ENCODE measurements around the gene ERBB2. TPM values are rescaled to one million over a fixed set of nuclear protein-coding genes. Genes with fewer than 3 reads are reported as not detected.
A peak's percentile ranks its signal among the peaks of the same experiment; 100 is the strongest.
"Not testable (repeated sequence)": the region's sequence is repeated elsewhere in the genome, so short reads cannot be mapped to it uniquely, and the experiment has no call there.

ERBB2 gene
- total and polyA plus RNA-seq, 4 experiments from 2014 or later, result 0.55 to 4.5 (median 4.1) TPM; not detected in 1

GRCh38 chr17:39761861-39762496 is 62.1 kb downstream of the ERBB2 start:
- H3K4me1 ChIP-seq (ENCODE audit: insufficient read depth, low read length), result peaks cover 68% of the 10 kb centered on the region
- POLR2A ChIA-PET (ENCODE audit: partially characterized antibody), result interaction anchor here (1.5 kb wide), 1 partner anchor 8 kb away, joined by 3 read pairs; no protein-coding TSS in a partner anchor

GRCh38 chr17:39763051-39763820 is 63.4 kb downstream of the ERBB2 start:
- H3K27ac Mint-ChIP-seq, result peak overlapping the region in 5 of 7 donors; percentile 55 to 85 (median 70)
- no peak for DNase-seq
- ChIA-PET POLR2A (ENCODE audit: partially characterized antibody) (interaction anchor here (0.6 to 2.0 kb wide), 7 partner anchors 8 to 56 kb away, joined by 3 to 12 read pairs (median 5); no protein-coding TSS in a partner anchor), CTCF (ENCODE audit: partially characterized antibody) (interaction anchor here (1.2 to 2.3 kb wide), 4 partner anchors 10 to 142 kb away, joined by 3 to 7 read pairs (median 4); no protein-coding TSS in a partner anchor)
- H3K4me1 ChIP-seq (ENCODE audit: insufficient read depth, low read length), result peaks cover 68% of the 10 kb centered on the region
- H3K27me3 ChIP-seq (ENCODE audit: insufficient read depth, low read length), result no peaks in the 10 kb centered on the region
- intact Hi-C loops (cut with micrococcal nuclease), result no loop called here
- H3K9me3 Mint-ChIP-seq, result peaks cover 0 to 2% (median 0%) of the 10 kb centered on the region in 8 donors
- H3K9me3 ChIP-seq (ENCODE audit: control insufficient read depth in 1 of 2, low read length in 2 of 2), result no peaks in the 10 kb centered on the region
- H3K4me3 ChIP-seq (ENCODE audit: low read length in 2 of 2), result no peak overlapping the region
- peaks cover 52 to 68% of the 10 kb centered on the region in 2 donors for H3K36me3 Mint-ChIP-seq
- no peaks in the 10 kb centered on the region for H3K27me3 Mint-ChIP-seq
- no peak overlapping the region for H3K4me3 Mint-ChIP-seq
- peaks cover 48 to 74% (median 54%) of the 10 kb centered on the region in 4 donors for H3K4me1 Mint-ChIP-seq
- no peak overlapping the region for H3K27ac ChIP-seq (ENCODE audit: low read depth, low read length)
- peaks cover 40% of the 10 kb centered on the region for H3K36me3 ChIP-seq (ENCODE audit: insufficient read depth, low read length)

More at GRCh38 chr17:39761861-39762496, 62.1 kb downstream of the ERBB2 start:
- H3K27me3 Mint-ChIP-seq, result no peaks in the 10 kb centered on the region
- peak overlapping the region in 4 of 7 donors; percentile 15 to 66 (median 52) for H3K27ac Mint-ChIP-seq
- H3K4me3 Mint-ChIP-seq, result no peak overlapping the region
- Histone ChIP-seq H3K36me3 (ENCODE audit: insufficient read depth, low read length) (peaks cover 40% of the 10 kb centered on the region), H3K9me3 (ENCODE audit: control insufficient read depth in 1 of 2, low read length in 2 of 2) (no peaks in the 10 kb centered on the region), H3K4me3 (ENCODE audit: low read length in 2 of 2) (no peak overlapping the region), H3K27me3 (ENCODE audit: insufficient read depth, low read length) (no peaks in the 10 kb centered on the region), H3K27ac (ENCODE audit: low read depth, low read length) (no peak overlapping the region)
- no peak for DNase-seq
- CTCF ChIA-PET (ENCODE audit: partially characterized antibody), result interaction anchor here (1.1 kb wide), 1 partner anchor 16 kb away, joined by 3 read pairs; no protein-coding TSS in a partner anchor
- intact Hi-C loops (cut with micrococcal nuclease), result no loop called here
- H3K9me3 Mint-ChIP-seq, result peaks cover 0 to 1% (median 0%) of the 10 kb centered on the region in 8 donors
- H3K36me3 Mint-ChIP-seq, result peaks cover 42 to 59% of the 10 kb centered on the region in 2 donors
- peaks cover 51 to 74% (median 56%) of the 10 kb centered on the region in 4 donors for H3K4me1 Mint-ChIP-seq

GRCh38 chr17:39764171-39764570 is 64.3 kb downstream of the ERBB2 start:
- H3K36me3 Mint-ChIP-seq, result peaks cover 59 to 74% of the 10 kb centered on the region in 2 donors
- CTCF ChIA-PET (ENCODE audit: partially characterized antibody), result interaction anchor here (0.7 to 2.3 kb wide), 3 partner anchors 11 to 141 kb away, joined by 3 to 7 read pairs (median 3); partner anchors contain the start of gene IKZF3
- H3K27me3 Mint-ChIP-seq; H3K9me3 Mint-ChIP-seq; DNase-seq; H3K4me3 Mint-ChIP-seq; H3K4me3 ChIP-seq (ENCODE audit: low read length in 2 of 2); H3K9me3 ChIP-seq (ENCODE audit: control insufficient read depth in 1 of 2, low read length in 2 of 2); H3K27ac ChIP-seq (ENCODE audit: low read depth, low read length); intact Hi-C loops (cut with micrococcal nuclease); H3K27me3 ChIP-seq (ENCODE audit: insufficient read depth, low read length): not testable (repeated sequence)
- H3K27ac Mint-ChIP-seq, result peak overlapping the region in 1 of 7 donors; percentile 79
- H3K4me1 Mint-ChIP-seq, result peaks cover 48 to 74% (median 54%) of the 10 kb centered on the region in 4 donors
- peaks cover 68% of the 10 kb centered on the region for H3K4me1 ChIP-seq (ENCODE audit: insufficient read depth, low read length)
- POLR2A ChIA-PET (ENCODE audit: partially characterized antibody), result interaction anchor here (0.6 to 2.0 kb wide), 8 partner anchors 9 to 128 kb away, joined by 3 to 12 read pairs (median 4); partner anchors contain the start of gene STARD3
- H3K36me3 ChIP-seq (ENCODE audit: insufficient read depth, low read length), result peaks cover 40% of the 10 kb centered on the region

GRCh38 chr17:39765175-39765574 is 65.3 kb downstream of the ERBB2 start:
- CTCF ChIA-PET (ENCODE audit: partially characterized antibody), result interaction anchor here (0.9 to 2.3 kb wide), 2 partner anchors 11 to 142 kb away, joined by 3 to 7 read pairs; no protein-coding TSS in a partner anchor
- no peak overlapping the region for H3K4me3 ChIP-seq (ENCODE audit: low read length in 2 of 2)
- peaks cover 60 to 76% of the 10 kb centered on the region in 2 donors for H3K36me3 Mint-ChIP-seq
- intact Hi-C loops (cut with micrococcal nuclease), result no loop called here
- no peak overlapping the region for H3K27ac ChIP-seq (ENCODE audit: low read depth, low read length)
- H3K27me3 Mint-ChIP-seq, result no peaks in the 10 kb centered on the region
- peak overlapping the region in 1 of 8 donors; percentile 6 for H3K4me3 Mint-ChIP-seq
- peaks cover 40% of the 10 kb centered on the region for H3K36me3 ChIP-seq (ENCODE audit: insufficient read depth, low read length)
- H3K27me3 ChIP-seq (ENCODE audit: insufficient read depth, low read length), result no peaks in the 10 kb centered on the region
- DNase-seq, result no peak
- H3K4me1 ChIP-seq (ENCODE audit: insufficient read depth, low read length), result peaks cover 70% of the 10 kb centered on the region
- POLR2A ChIA-PET (ENCODE audit: partially characterized antibody), result interaction anchor here (1.4 to 3.5 kb wide), 3 partner anchors 10 to 54 kb away, joined by 4 to 19 read pairs (median 5); no protein-coding TSS in a partner anchor
- no peaks in the 10 kb centered on the region for H3K9me3 ChIP-seq (ENCODE audit: control insufficient read depth in 1 of 2, low read length in 2 of 2)
- peak overlapping the region; percentile 42 to 97 (median 79) for H3K27ac Mint-ChIP-seq
- H3K9me3 Mint-ChIP-seq, result peaks cover 0 to 2% (median 0%) of the 10 kb centered on the region in 8 donors
- peaks cover 49 to 75% (median 61%) of the 10 kb centered on the region in 4 donors for H3K4me1 Mint-ChIP-seq

GRCh38 chr17:39765766-39766165 is 65.9 kb downstream of the ERBB2 start:
- Histone ChIP-seq H3K27ac (ENCODE audit: low read depth, low read length) (no peak overlapping the region), H3K36me3 (ENCODE audit: insufficient read depth, low read length) (peaks cover 40% of the 10 kb centered on the region), H3K4me1 (ENCODE audit: insufficient read depth, low read length) (peaks cover 76% of the 10 kb centered on the region), H3K4me3 (ENCODE audit: low read length in 2 of 2) (no peak overlapping the region), H3K27me3 (ENCODE audit: insufficient read depth, low read length) (no peaks in the 10 kb centered on the region), H3K9me3 (ENCODE audit: control insufficient read depth in 1 of 2, low read length in 2 of 2) (no peaks in the 10 kb centered on the region)
- Mint-ChIP-seq H3K27me3 (no peaks in the 10 kb centered on the region), H3K4me1 (peaks cover 54 to 81% (median 66%) of the 10 kb centered on the region in 4 donors), H3K36me3 (peaks cover 59 to 76% of the 10 kb centered on the region in 2 donors), H3K27ac (peak overlapping the region in 4 of 7 donors; percentile 56 to 97 (median 90)), H3K4me3 (peak overlapping the region in 1 of 8 donors; percentile 6), H3K9me3 (peaks cover 0 to 2% (median 0%) of the 10 kb centered on the region in 8 donors)
- CTCF ChIA-PET (ENCODE audit: partially characterized antibody), result interaction anchor here (0.9 to 1.2 kb wide), 2 partner anchors 10 to 11 kb away, joined by 3 read pairs; no protein-coding TSS in a partner anchor
- intact Hi-C loops (cut with micrococcal nuclease), result no loop called here
- POLR2A ChIA-PET (ENCODE audit: partially characterized antibody), result interaction anchor here (0.9 to 3.5 kb wide), 2 partner anchors 10 to 48 kb away, joined by 4 to 19 read pairs; no protein-coding TSS in a partner anchor
- no peak for DNase-seq

GRCh38 chr17:39767147-39767546 is 67.3 kb downstream of the ERBB2 start:
- CTCF ChIA-PET (ENCODE audit: partially characterized antibody), result interaction anchor here (1.2 kb wide), 1 partner anchor 9 kb away, joined by 3 read pairs; no protein-coding TSS in a partner anchor
- peak overlapping the region; percentile 37 to 77 (median 52) for H3K4me3 Mint-ChIP-seq

More at GRCh38 chr17:39767147-39767546, 67.3 kb downstream of the ERBB2 start:
- peak overlapping the region; percentile 23 for H3K27ac ChIP-seq (ENCODE audit: low read depth, low read length)
- Mint-ChIP-seq H3K27me3 (no peaks in the 10 kb centered on the region), H3K9me3 (peaks cover 0 to 2% (median 0%) of the 10 kb centered on the region in 8 donors), H3K4me1 (peaks cover 67 to 87% (median 74%) of the 10 kb centered on the region in 4 donors), H3K27ac (peak overlapping the region; percentile 78 to 97 (median 92)), H3K36me3 (peaks cover 64 to 75% of the 10 kb centered on the region in 2 donors)
- no peak for DNase-seq
- H3K4me3 ChIP-seq (ENCODE audit: low read length in 2 of 2), result no peak overlapping the region
- peaks cover 84% of the 10 kb centered on the region for H3K4me1 ChIP-seq (ENCODE audit: insufficient read depth, low read length)
- H3K36me3 ChIP-seq (ENCODE audit: insufficient read depth, low read length), result peaks cover 38% of the 10 kb centered on the region
- no peaks in the 10 kb centered on the region for H3K9me3 ChIP-seq (ENCODE audit: control insufficient read depth in 1 of 2, low read length in 2 of 2)
- POLR2A ChIA-PET (ENCODE audit: partially characterized antibody), result interaction anchor here (1.1 to 3.5 kb wide), 3 partner anchors 9 to 12 kb away, joined by 4 to 19 read pairs (median 9); no protein-coding TSS in a partner anchor
- intact Hi-C loops (cut with micrococcal nuclease), result no loop called here
- H3K27me3 ChIP-seq (ENCODE audit: insufficient read depth, low read length), result no peaks in the 10 kb centered on the region
